Stimulated activated CD8-positive, alpha-beta memory T cell treated with anti-CD3 and anti-CD28 coated beads, Interleukin-7, amount 100 ng/mL, for 24 hours (primary cell): ENCODE data around the gene SERPIND1.
"Not testable (repeated sequence)": the region's sequence is repeated elsewhere in the genome, so short reads cannot be mapped to it uniquely, and the experiment has no call there.

Experiments
- DNase-seq: peaks from one replicate; pipeline ENCODE4 v3.0.0-alpha.2; 2020; ENCODE audit warnings: low read depth

Gene SERPIND1

DNA sequence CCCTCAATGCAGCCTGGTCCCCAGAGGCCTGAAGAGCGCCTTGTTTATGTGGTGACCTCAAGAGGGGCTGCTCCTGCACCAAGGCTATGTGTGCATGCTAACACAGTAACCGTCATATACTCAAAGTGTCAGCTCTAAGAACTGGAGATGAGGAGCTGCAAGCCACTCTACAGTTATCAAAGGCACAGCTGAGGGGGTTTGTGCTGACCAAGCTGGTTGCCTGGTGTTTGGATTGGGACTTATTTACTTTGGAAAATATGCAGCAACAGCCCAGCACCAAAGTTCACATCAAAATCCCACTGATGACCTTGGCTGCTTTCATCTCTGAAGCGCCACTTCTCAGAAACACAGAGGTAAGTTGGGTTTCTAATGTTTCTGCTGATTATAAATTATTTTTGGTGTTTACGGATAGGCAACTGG, at the start of gene SERPIND1:
TSS of gene SERPIND1 (plus strand) at position 321 of the 420 bp plus-strand sequence. CDS start 5,200 bp downstream, outside the sequence.
- no peak for DNase-seq

- no peak for DNase-seq
These were observed 49.0 kb upstream of the SERPIND1 start for GRCh38 chr22:20724676-20725454.

- DNase-seq = no peak
These were observed 47.8 kb upstream of the SERPIND1 start for GRCh38 chr22:20725987-20726558.

GRCh38 chr22:20727118-20728015, 46.5 kb upstream of the SERPIND1 start:
- DNase-seq = no peak

DNA sequence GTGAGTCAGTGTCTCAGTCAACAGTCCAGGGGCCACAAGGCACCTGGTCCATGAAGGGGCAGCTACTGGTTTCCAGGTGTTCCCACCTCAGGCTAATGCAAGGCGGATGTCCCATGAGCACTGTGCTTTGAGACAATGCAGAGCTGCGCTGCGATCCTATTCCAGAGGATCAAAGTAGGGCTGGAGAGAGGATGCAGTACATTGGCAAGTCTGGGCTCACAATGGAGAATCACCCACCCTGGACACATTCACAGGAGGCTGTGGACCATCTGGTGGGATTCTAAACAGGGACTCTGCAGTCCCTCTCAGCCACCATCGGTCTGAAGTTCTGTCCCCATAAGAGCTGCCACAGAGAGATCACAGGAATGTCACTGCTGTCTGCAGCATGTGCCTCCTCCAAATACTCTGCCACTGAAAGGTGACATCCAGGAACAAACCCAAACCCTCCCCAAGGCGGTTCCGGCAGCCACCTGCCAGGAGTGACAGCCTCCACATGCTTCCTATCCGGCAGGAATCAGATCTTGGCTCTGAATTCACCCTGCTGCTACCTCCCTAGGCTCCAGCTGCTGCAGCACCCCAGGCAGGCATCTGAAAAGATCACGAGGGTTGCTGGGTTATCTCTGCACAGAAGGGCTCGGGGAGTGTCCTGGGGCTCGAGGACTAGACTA, 45.3 kb upstream of the SERPIND1 start:
- DNase-seq = no peak

GRCh38 chr22:20729194-20729593, 44.7 kb upstream of the SERPIND1 start:
- DNase-seq = no peak

DNA sequence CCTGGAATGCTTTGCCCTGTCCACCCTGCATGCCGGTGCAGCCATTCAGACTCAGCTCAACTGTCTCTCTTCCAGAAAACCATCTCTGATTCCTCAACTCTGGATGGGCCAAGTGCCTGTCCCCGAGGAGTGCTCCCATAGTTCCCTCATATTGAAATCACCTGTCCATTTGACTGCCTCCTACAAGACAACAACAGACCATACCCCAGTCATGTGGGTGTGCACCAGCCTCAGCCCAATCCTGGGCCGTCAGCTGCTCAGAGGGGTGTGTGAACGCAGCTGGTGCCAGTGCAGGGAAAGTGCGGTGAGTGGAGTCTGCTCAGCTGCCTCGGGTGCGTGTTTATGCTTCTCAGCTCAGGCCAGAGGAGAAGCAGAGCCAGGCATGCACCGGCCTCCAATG, 41.5 kb upstream of the SERPIND1 start:
- DNase-seq = not testable (repeated sequence)

GRCh38 chr22:20735356-20736162, 38.4 kb upstream of the SERPIND1 start:
- DNase-seq = not testable (repeated sequence)

DNA sequence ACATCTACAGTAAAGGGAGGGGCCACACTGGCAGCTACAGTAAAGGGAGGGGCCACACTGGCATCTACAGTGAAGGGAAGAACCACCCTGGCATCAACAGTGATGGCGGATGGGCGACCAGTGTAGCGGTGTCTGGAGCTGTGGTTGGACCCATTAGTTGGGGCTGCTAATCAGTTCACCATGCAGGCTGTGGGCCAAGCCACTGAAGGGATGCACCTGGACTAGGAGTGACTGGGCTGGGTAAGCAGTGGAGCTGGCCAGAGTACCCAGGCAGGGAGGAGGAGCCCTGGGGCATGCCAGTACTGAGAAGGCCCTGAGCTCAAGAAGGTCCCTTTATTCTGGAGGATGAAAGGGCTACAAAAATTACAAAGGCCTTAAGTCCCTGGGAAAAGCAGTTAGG, 37.0 kb upstream of the SERPIND1 start:
- DNase-seq = not testable (repeated sequence)

DNA sequence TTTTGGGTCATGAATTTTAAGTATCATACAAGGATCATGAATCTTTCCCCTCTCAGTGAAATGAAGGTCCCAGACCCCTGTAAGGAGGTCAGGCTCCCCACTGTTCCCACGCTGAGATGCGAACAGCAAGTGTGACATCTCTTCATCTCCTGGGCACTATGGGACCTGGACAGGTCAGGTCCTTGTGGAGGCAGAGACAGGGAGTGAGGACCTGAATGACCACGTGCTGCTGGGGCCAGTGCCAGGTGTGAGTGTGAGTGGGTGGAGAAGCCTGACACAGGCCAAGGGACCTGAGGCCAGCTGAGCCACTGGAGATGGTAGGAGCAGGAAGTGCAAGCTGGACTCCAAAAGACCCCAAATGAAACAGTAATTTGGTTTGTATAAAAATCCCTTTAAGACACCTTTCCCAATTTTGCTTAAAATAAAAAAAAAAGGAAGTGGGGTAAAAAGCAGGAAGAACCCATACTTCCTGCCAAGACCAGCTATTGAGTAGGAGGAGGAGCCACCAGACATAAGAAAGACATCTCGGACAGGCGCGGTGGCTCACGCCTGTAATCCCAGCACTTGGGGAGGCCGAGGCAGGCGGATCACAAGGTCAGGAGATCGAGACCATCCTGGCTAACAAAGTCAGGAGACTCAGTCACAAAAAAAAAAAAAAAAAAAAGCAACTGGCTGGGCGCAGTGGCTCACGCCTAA, 35.4 kb upstream of the SERPIND1 start:
- DNase-seq = no peak

DNA sequence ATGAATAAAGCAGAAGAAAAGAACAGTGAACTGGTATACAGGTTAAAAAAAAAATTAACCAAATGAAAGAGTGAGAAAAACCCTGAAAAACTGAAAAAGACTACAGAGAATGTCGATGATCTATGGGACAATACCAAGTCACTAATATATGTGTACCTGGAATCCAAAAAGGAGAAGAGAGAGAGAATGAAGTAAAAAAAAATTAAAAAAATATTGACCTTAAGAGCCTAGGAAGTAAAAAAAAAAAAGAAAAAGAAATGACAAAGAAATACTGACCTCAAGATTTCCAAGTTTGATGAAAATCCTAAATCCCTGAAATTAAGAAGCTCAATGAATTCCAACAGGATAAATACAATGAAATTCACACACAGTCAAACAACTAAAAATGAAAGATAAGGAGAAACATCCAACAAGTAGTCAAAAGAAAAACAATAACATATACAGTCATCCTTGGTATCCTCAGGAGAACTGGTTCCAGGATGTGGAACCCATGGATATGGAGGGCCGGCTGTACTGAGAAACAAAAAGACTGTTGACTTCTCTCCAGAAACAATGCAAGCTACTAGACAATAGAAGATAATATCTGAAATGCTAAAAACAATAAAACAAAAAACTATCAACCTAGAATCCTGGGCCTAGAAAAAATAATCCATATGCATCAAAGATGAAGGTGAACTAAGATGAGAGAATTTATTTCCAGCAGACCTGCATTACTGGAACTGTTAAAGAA, 33.5 kb upstream of the SERPIND1 start:
- DNase-seq = no peak

DNA sequence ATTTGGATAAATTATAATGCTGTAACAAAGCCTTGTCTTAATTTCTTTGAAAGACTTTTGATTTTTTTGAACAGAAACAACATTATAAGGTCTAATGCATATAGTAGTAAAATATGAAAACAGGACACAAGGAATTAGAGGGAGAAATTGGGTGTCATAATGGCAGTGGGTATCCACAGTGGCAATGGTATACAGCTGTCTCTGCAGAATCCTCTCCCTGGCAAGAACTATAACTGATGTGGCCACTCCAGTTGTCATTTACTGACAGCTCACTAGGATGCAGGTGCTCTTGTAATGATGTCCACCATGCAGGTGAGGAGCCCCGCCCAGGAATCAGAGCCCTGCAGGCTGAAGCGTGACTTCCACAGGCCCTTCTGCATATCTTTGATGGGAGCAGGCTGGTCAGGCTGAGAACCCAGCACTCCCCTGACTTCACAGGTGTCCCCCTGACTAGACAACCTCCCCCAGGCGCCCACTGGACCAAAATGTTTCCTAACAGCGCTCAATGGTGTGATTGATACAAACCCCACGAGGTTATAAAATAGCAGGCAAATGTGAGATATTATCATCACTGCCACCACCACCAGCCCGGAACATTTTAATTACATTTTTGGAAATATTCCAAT, 32.8 kb upstream of the SERPIND1 start:
- DNase-seq = no peak

DNA sequence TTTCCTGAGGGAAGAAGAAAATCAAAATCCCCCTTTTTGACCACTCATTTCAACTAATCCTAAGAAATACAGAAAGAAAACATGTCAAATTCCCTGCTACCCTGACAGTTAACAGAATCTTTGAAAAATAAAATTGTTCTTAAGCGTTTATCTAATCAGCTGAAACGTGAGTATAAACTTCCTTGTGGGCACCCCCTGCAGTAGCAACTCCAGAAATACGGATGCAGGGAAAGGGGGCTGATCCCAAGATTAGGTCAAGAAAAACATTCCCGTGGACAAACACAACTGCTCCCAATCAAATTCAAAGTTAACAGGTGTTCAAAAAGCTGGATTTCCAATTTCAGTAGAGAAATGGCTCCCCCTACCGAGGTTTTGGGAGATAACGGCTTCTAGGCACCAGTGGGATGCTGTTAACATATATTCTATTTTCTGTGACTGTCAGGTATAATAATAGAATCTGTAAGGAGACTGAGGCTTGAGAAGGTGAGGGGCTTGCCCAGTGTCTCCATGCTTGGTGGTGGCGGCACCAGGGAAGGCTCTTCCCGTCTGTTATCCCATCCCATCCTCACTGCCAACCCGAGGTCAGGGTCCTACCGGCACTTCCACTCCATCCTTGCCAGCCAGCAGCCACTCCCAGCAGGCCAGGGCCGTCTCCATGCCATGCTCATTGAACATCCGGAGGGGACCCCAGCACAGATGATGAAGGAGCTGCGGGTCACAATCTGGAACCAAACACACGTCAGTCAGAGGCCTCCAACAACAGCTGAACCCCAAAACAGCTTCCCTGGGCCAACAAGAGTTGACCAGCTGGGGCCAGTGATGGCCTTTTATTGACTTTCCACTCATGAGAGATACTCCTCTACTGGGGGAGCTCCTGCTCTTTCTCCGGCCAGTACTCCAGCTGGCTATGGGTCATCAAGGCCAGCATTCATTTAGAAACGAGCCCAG, 32.0 kb upstream of the SERPIND1 start:
- DNase-seq = no peak

DNA sequence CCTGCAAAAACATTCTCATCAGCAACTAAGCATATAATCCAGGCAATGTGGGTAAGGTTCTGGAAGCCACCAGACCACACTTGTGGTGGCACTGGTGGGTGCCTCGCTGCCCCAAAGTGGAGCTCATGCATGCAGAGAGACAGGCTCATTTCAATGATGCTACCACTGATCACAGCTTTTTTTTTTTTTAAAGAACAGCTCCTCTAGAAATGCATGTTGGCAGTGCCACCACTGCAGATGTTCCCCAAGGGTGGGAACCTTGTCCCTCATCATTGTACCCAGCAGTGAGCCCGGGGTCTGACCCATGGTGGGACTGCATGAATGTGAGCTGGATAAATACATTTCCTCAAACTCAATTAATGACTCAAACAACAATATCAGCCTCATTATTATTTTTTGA, 31.1 kb upstream of the SERPIND1 start:
- DNase-seq = no peak

DNA sequence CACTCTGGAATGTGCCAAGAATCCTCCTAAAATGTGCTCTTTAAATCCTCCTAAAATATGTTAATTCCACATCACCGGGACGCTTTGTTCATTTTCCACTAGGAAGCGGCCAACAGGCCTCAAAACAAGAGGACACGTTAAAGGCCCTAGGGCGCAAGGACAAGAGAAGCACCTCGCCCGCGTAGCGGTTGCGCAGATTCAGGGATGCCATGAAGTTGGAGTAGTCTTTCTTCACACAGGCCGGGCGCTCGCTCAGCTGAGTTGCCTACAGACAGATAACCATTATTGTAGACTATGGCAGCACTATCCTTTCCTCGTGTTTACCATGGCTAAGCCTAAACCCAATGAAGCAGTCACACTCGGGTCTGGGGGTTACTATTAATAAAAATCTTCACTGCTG, 29.5 kb upstream of the SERPIND1 start:
- no peak for DNase-seq

DNA sequence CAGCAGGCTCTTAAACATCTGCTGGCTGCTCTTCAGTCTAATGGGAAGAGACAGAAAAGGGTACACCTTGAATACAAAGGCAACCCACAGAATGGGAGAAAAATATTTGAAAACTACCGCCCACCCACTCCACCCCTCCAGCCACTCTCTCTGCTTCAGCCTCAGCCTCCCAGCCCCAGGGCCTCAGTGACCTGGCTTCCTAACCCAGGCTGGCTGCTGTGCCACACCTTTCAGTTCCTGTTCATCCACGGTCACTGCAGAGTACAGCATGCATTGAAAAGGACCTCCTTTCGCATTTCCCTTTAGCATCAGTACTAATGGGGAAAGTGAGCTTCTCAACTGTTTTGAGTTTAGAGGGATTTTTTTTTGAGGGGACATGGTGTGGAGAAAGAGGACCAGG, 28.8 kb upstream of the SERPIND1 start:
- no peak for DNase-seq

GRCh38 chr22:20746431-20747189, 27.3 kb upstream of the SERPIND1 start:
- DNase-seq = no peak

GRCh38 chr22:20747223-20747622, 26.7 kb upstream of the SERPIND1 start:
- DNase-seq = no peak
